Right forelimb (tissue), 1 donor: ENCODE data around the gene TTC28.

Source experiments
- DNase-seq: peaks from one replicate; pipeline ENCODE4 v3.0.0-alpha.2; 2018

TTC28 gene

GRCh38 chr22:28344918-28345703, 334.5 kb downstream of the TTC28 start:
- no peak for DNase-seq

GRCh38 chr22:28341001-28341400, 338.6 kb downstream of the TTC28 start:
- DNase-seq, result no peak

GRCh38 chr22:28333088-28333487, 346.6 kb downstream of the TTC28 start:
- no peak for DNase-seq

- DNase-seq, result no peak
These were observed 347.2 kb downstream of the TTC28 start for GRCh38 chr22:28332410-28332809.

GRCh38 chr22:28331695-28332094, 347.9 kb downstream of the TTC28 start:
- DNase-seq, result no peak

- DNase-seq, result no peak
These were observed 350.2 kb downstream of the TTC28 start for GRCh38 chr22:28329186-28330073.

- no peak for DNase-seq
These were observed 350.9 kb downstream of the TTC28 start for GRCh38 chr22:28328756-28329155.

- DNase-seq, result no peak
These were observed 363.6 kb downstream of the TTC28 start for GRCh38 chr22:28316014-28316413.

GRCh38 chr22:28314959-28315358, 364.7 kb downstream of the TTC28 start:
- no peak for DNase-seq

- DNase-seq, result no peak
These were observed 369.3 kb downstream of the TTC28 start for GRCh38 chr22:28310299-28310698.

- DNase-seq, result no peak
These were observed 379.9 kb downstream of the TTC28 start for GRCh38 chr22:28299753-28300152.

GRCh38 chr22:28299309-28299708, 380.3 kb downstream of the TTC28 start:
- no peak for DNase-seq

- DNase-seq, result no peak
These were observed 382.1 kb downstream of the TTC28 start for GRCh38 chr22:28297504-28297903.

- DNase-seq, result no peak
These were observed 383.2 kb downstream of the TTC28 start for GRCh38 chr22:28296452-28296851.

GRCh38 chr22:28283068-28283654, 396.5 kb downstream of the TTC28 start:
- no peak for DNase-seq

GRCh38 chr22:28282405-28283067, 397.1 kb downstream of the TTC28 start:
- DNase-seq, result no peak

GRCh38 chr22:28279888-28280287, 399.8 kb downstream of the TTC28 start:
- DNase-seq, result no peak

GRCh38 chr22:28269277-28269676, 410.4 kb downstream of the TTC28 start:
- no peak for DNase-seq

GRCh38 chr22:28268850-28269249, 410.8 kb downstream of the TTC28 start:
- DNase-seq, result no peak

- no peak for DNase-seq
These were observed 411.5 kb downstream of the TTC28 start for GRCh38 chr22:28268171-28268570.

- DNase-seq, result no peak
These were observed 419.0 kb downstream of the TTC28 start for GRCh38 chr22:28260619-28261018.

GRCh38 chr22:28259774-28260312, 419.8 kb downstream of the TTC28 start:
- no peak for DNase-seq

- no peak for DNase-seq
These were observed 425.2 kb downstream of the TTC28 start for GRCh38 chr22:28254396-28254795.
